ENCODE results near the gene FRZB. TPM values are rescaled to one million over a fixed set of nuclear protein-coding genes. Genes with fewer than 3 reads are reported as not detected.

The FRZB gene, protein sequence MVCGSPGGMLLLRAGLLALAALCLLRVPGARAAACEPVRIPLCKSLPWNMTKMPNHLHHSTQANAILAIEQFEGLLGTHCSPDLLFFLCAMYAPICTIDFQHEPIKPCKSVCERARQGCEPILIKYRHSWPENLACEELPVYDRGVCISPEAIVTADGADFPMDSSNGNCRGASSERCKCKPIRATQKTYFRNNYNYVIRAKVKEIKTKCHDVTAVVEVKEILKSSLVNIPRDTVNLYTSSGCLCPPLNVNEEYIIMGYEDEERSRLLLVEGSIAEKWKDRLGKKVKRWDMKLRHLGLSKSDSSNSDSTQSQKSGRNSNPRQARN
- under 0.01 TPM in 1 of 2 replicates, not detected in the other for total RNA-seq

DNA sequence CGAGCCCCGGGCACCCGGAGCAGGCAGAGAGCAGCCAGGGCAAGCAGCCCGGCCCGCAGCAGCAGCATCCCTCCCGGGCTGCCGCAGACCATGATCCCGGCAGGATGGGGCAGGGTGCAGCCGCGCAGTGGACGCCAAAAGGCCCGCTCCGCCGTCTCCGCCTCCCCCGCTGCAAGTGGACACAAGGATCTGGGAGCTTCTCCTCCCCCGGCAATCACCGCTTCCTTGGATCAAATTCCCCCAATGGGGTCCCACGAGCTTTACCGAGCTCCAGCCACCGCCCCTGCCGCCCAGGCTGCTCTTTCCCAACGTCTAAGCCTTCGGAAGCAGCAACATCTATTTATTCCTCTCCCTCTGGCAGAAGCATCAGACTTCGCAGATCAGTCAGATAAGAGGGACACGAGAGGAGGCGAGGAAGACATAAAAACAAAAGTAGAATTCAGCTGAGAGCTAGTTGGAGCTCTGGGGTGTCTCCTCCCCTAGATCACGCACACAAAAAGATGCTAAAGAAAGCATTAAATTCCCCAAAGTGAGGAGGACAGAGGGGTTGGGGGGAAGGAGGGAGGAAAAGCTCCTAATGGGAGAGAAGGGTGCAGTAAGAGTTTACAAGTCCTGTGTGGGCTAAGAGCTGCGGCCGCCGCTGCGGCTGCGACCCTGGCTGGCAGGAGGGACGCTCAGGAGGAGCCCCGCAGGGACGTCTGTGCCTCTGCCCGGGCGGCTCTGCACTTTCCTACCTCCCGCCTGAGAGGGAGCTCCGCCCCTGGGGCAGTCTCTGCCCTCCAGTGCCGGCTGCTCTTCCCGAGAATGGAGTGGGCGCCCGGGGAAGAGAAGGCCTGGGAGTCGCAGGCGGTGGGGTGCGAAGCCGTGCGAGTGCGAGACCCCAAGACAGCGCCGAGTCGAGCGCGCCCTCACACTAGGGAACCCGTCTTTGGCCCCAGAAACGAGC lies at the start of gene FRZB:
TSS of gene FRZB (minus strand) at position 177 of the 946 bp plus-strand sequence. CDS start at position 92, 85 bp downstream.

Small RNA genes within 50 kb of the gene (small RNA-seq; reads per million reads assigned to genes)
- gene RF00019 (not detected), gene RNU6-1122P (not detected)

Other genes with a start within 250 kb of the FRZB start
- gene DNAJC10, start 150.4 kb downstream of the FRZB start, total RNA-seq = 83.4 and 107 TPM in 2 replicates
- gene NCKAP1, start 171.8 kb upstream of the FRZB start, total RNA-seq = 128 and 143 TPM in 2 replicates
- 1.1 and 2.2 TPM in 2 replicates for gene DUSP19, start 212.1 kb upstream of the FRZB start, total RNA-seq